ENCODE results near the gene TOP2A.

Gene TOP2A

GRCh38 chr17:40443988-40444899 is 26.5 kb upstream of the TOP2A start:
- peak; percentile 43 for DNase-seq
- peaks cover 3% of the 10 kb centered on the region for H3K4me1 ChIP-seq (ENCODE audit: control insufficient read depth, low read depth, low read length)
- H3K56ac ChIP-seq (ENCODE audit: low read length), result peak overlapping the region; percentile 92
- H3K18ac ChIP-seq (ENCODE audit: low read length), result peak overlapping the region; percentile 7
- peak overlapping the region; percentile 85 for H3K9ac ChIP-seq (ENCODE audit: low read length)
- H3K79me1 ChIP-seq (ENCODE audit: low read length), result peaks cover 22% of the 10 kb centered on the region
- peak overlapping the region; percentile 44 for H3K4me3 ChIP-seq (ENCODE audit: low read length)
- H3K36me3 ChIP-seq (ENCODE audit: control insufficient read depth, insufficient read depth, low read length), result no peaks in the 10 kb centered on the region
- H3K27ac ChIP-seq (ENCODE audit: low read depth, low read length), result no peak overlapping the region
- H4K8ac ChIP-seq (ENCODE audit: low read depth, low read length), result no peak overlapping the region
- H3K4ac ChIP-seq (ENCODE audit: low read depth, low read length), result no peak overlapping the region
- no peak overlapping the region for H2BK15ac ChIP-seq (replicated peaks; ENCODE audit: low read depth)
- WGBS (ENCODE audit: extremely low coverage, insufficient coverage, low lambda C conversion rate), result no CpG with 5 or more reads among the region's 15 CpGs
- peak overlapping the region; percentile 54 for H3K4me2 ChIP-seq (ENCODE audit: low read length)
- no peak overlapping the region for H3K23ac ChIP-seq (ENCODE audit: low read length)
- H3K27me3 ChIP-seq (ENCODE audit: insufficient read depth, low read length, poor library complexity), result no peaks in the 10 kb centered on the region
- no peak overlapping the region for H4K5ac ChIP-seq (ENCODE audit: low read length)
- no peak overlapping the region for H2AK5ac ChIP-seq (ENCODE audit: low read length)
- no peak overlapping the region for H2BK120ac ChIP-seq (ENCODE audit: low read depth, low read length)
- no peak overlapping the region for H2BK5ac ChIP-seq (ENCODE audit: low read length)
- H3K79me2 ChIP-seq (ENCODE audit: control insufficient read depth, insufficient read depth, low read length), result peaks cover 17% of the 10 kb centered on the region

- H3K23ac ChIP-seq (ENCODE audit: low read length), result peak within 1 kb of the TSS; percentile 87
- peaks cover 17% of the 10 kb centered on the region for H3K79me2 ChIP-seq (ENCODE audit: control insufficient read depth, insufficient read depth, low read length)
- H3K27ac ChIP-seq (ENCODE audit: low read depth, low read length), result peak within 1 kb of the TSS; percentile 53
- peak within 1 kb of the TSS; percentile 74 for H3K4ac ChIP-seq (ENCODE audit: low read depth, low read length)
- H3K4me2 ChIP-seq (ENCODE audit: low read length), result peak within 1 kb of the TSS; percentile 55
- H3K27me3 ChIP-seq (ENCODE audit: insufficient read depth, low read length, poor library complexity), result no peaks in the 10 kb centered on the region
- H3K9ac ChIP-seq (ENCODE audit: low read length), result peak within 1 kb of the TSS; percentile 85
- peaks cover 3% of the 10 kb centered on the region for H3K4me1 ChIP-seq (ENCODE audit: control insufficient read depth, low read depth, low read length)
- no peak within 1 kb of the TSS for H4K5ac ChIP-seq (ENCODE audit: low read length)
- peak within 1 kb of the TSS; percentile 89 for H3K18ac ChIP-seq (ENCODE audit: low read length)
- DNase-seq, result peak; percentile 84
- no peaks in the 10 kb centered on the region for H3K36me3 ChIP-seq (ENCODE audit: control insufficient read depth, insufficient read depth, low read length)
- peak within 1 kb of the TSS; percentile 92 for H3K56ac ChIP-seq (ENCODE audit: low read length)
- H4K8ac ChIP-seq (ENCODE audit: low read depth, low read length), result no peak within 1 kb of the TSS
- H3K4me3 ChIP-seq (ENCODE audit: low read length), result peak within 1 kb of the TSS; percentile 44
- H2AK5ac ChIP-seq (ENCODE audit: low read length), result no peak within 1 kb of the TSS
- peak within 1 kb of the TSS; percentile 69 for H2BK120ac ChIP-seq (ENCODE audit: low read depth, low read length)
- whole genome bisulfite sequencing (ENCODE audit: extremely low coverage, insufficient coverage, low lambda C conversion rate), result no CpG with 5 or more reads among the region's 98 CpGs
- H2BK5ac ChIP-seq (ENCODE audit: low read length), result peak within 1 kb of the TSS; percentile 58
- peaks cover 17% of the 10 kb centered on the region for H3K79me1 ChIP-seq (ENCODE audit: low read length)
- H2BK15ac ChIP-seq (replicated peaks; ENCODE audit: low read depth), result no peak within 1 kb of the TSS
Observed at GRCh38 chr17:40443196-40443987, 25.7 kb upstream of the TOP2A start, which contains the start of gene IGFBP4. Gene IGFBP4 (plus strand): TSS chr17:40443450. CDS start chr17:40443736, 286 bp downstream.

- Histone ChIP-seq H2BK120ac (ENCODE audit: low read depth, low read length) (peak overlapping the region; percentile 69), H2BK15ac (replicated peaks; ENCODE audit: low read depth) (no peak overlapping the region), H3K23ac (ENCODE audit: low read length) (peak overlapping the region; percentile 84), H3K9ac (ENCODE audit: low read length) (peak overlapping the region; percentile 74), H3K4me2 (ENCODE audit: low read length) (peak overlapping the region; percentile 55), H3K27ac (ENCODE audit: low read depth, low read length) (peak overlapping the region; percentile 51), H2AK5ac (ENCODE audit: low read length) (no peak overlapping the region), H3K4me3 (ENCODE audit: low read length) (no peak overlapping the region), H3K4ac (ENCODE audit: low read depth, low read length) (peak overlapping the region; percentile 46), H3K79me2 (ENCODE audit: control insufficient read depth, insufficient read depth, low read length) (peaks cover 17% of the 10 kb centered on the region), H3K56ac (ENCODE audit: low read length) (peak overlapping the region; percentile 87), H3K27me3 (ENCODE audit: insufficient read depth, low read length, poor library complexity) (no peaks in the 10 kb centered on the region), H4K8ac (ENCODE audit: low read depth, low read length) (no peak overlapping the region), H3K79me1 (ENCODE audit: low read length) (peaks cover 12% of the 10 kb centered on the region), H3K36me3 (ENCODE audit: control insufficient read depth, insufficient read depth, low read length) (no peaks in the 10 kb centered on the region), H3K4me1 (ENCODE audit: control insufficient read depth, low read depth, low read length) (peaks cover 3% of the 10 kb centered on the region), H3K18ac (ENCODE audit: low read length) (peak overlapping the region; percentile 89), H4K5ac (ENCODE audit: low read length) (no peak overlapping the region), H2BK5ac (ENCODE audit: low read length) (no peak overlapping the region)
- DNase-seq, result peak; percentile 55
- WGBS (ENCODE audit: extremely low coverage, insufficient coverage, low lambda C conversion rate), result no CpG with 5 or more reads among the region's 29 CpGs
Observed at GRCh38 chr17:40442392-40443195, 24.9 kb upstream of the TOP2A start.

- H3K27ac ChIP-seq (ENCODE audit: low read depth, low read length), result no peak overlapping the region
- no peak overlapping the region for H4K8ac ChIP-seq (ENCODE audit: low read depth, low read length)
- peaks cover 8% of the 10 kb centered on the region for H3K79me2 ChIP-seq (ENCODE audit: control insufficient read depth, insufficient read depth, low read length)
- no peak for DNase-seq
- H3K4me3 ChIP-seq (ENCODE audit: low read length), result no peak overlapping the region
- H3K79me1 ChIP-seq (ENCODE audit: low read length), result peaks cover 6% of the 10 kb centered on the region
- no peak overlapping the region for H2BK15ac ChIP-seq (replicated peaks; ENCODE audit: low read depth)
- no peak overlapping the region for H3K9ac ChIP-seq (ENCODE audit: low read length)
- H3K23ac ChIP-seq (ENCODE audit: low read length), result no peak overlapping the region
- H2AK5ac ChIP-seq (ENCODE audit: low read length), result no peak overlapping the region
- WGBS (ENCODE audit: extremely low coverage, insufficient coverage, low lambda C conversion rate), result no CpG with 5 or more reads among the region's 4 CpGs
- H3K4me1 ChIP-seq (ENCODE audit: control insufficient read depth, low read depth, low read length), result peaks cover 3% of the 10 kb centered on the region
- no peak overlapping the region for H2BK120ac ChIP-seq (ENCODE audit: low read depth, low read length)
- no peak overlapping the region for H3K56ac ChIP-seq (ENCODE audit: low read length)
- no peak overlapping the region for H3K4ac ChIP-seq (ENCODE audit: low read depth, low read length)
- H2BK5ac ChIP-seq (ENCODE audit: low read length), result no peak overlapping the region
- H3K36me3 ChIP-seq (ENCODE audit: control insufficient read depth, insufficient read depth, low read length), result no peaks in the 10 kb centered on the region
- H3K4me2 ChIP-seq (ENCODE audit: low read length), result no peak overlapping the region
- no peak overlapping the region for H3K18ac ChIP-seq (ENCODE audit: low read length)
- H3K27me3 ChIP-seq (ENCODE audit: insufficient read depth, low read length, poor library complexity), result no peaks in the 10 kb centered on the region
- no peak overlapping the region for H4K5ac ChIP-seq (ENCODE audit: low read length)
Observed at GRCh38 chr17:40440166-40440565, 22.5 kb upstream of the TOP2A start.

- no CpG with 5 or more reads among the region's 5 CpGs for WGBS (ENCODE audit: extremely low coverage, insufficient coverage, low lambda C conversion rate)
- H3K56ac ChIP-seq (ENCODE audit: low read length), result no peak overlapping the region
- no peak overlapping the region for H3K18ac ChIP-seq (ENCODE audit: low read length)
- H3K79me1 ChIP-seq (ENCODE audit: low read length), result no peaks in the 10 kb centered on the region
- H3K23ac ChIP-seq (ENCODE audit: low read length), result no peak overlapping the region
- H3K4me2 ChIP-seq (ENCODE audit: low read length), result no peak overlapping the region
- no peak overlapping the region for H2AK5ac ChIP-seq (ENCODE audit: low read length)
- no peak overlapping the region for H4K8ac ChIP-seq (ENCODE audit: low read depth, low read length)
- no peak for DNase-seq
- no peak overlapping the region for H2BK5ac ChIP-seq (ENCODE audit: low read length)
- H3K4ac ChIP-seq (ENCODE audit: low read depth, low read length), result no peak overlapping the region
- H3K36me3 ChIP-seq (ENCODE audit: control insufficient read depth, insufficient read depth, low read length), result no peaks in the 10 kb centered on the region
- no peak overlapping the region for H3K9ac ChIP-seq (ENCODE audit: low read length)
- no peaks in the 10 kb centered on the region for H3K79me2 ChIP-seq (ENCODE audit: control insufficient read depth, insufficient read depth, low read length)
- H3K27ac ChIP-seq (ENCODE audit: low read depth, low read length), result no peak overlapping the region
- no peaks in the 10 kb centered on the region for H3K4me1 ChIP-seq (ENCODE audit: control insufficient read depth, low read depth, low read length)
- no peak overlapping the region for H4K5ac ChIP-seq (ENCODE audit: low read length)
- no peak overlapping the region for H3K4me3 ChIP-seq (ENCODE audit: low read length)
- H2BK120ac ChIP-seq (ENCODE audit: low read depth, low read length), result no peak overlapping the region
- H2BK15ac ChIP-seq (replicated peaks; ENCODE audit: low read depth), result no peak overlapping the region
- H3K27me3 ChIP-seq (ENCODE audit: insufficient read depth, low read length, poor library complexity), result no peaks in the 10 kb centered on the region
Observed at GRCh38 chr17:40437095-40437732, 19.5 kb upstream of the TOP2A start.
